Subcutaneous adipose tissue (tissue), 4 donors: ENCODE measurements around the gene MRPL36. TPM values are rescaled to one million over a fixed set of nuclear protein-coding genes. Genes with fewer than 3 reads are reported as not detected.

Source experiments
- CTCF ChIP-seq: fragments of 450-650 bp; IDR thresholded peaks from one replicate; pipeline ENCODE4 v1.5.1; 2016; ENCODE audit warnings: low read depth, mild to moderate bottlenecking, control low read depth, antibody characterized with exemption, moderate library complexity
- total RNA-seq, 4 donors: library from RNA; depleted of rRNA; stranded (reverse); fragments of >200 nt; gene quantifications; one replicate each; pipeline ENCODE4 v1.1.0, GENCODE V29; 2016

MRPL36 gene
- total RNA-seq, 4 donors from 2014 or later, result 27.9 to 56.1 (median 42.7) TPM

- TF ChIP-seq CTCF, result no peak
Measured at GRCh38 chr5:1765880-1766235, 33.8 kb downstream of the MRPL36 start.

- no peak for TF ChIP-seq CTCF
Measured at GRCh38 chr5:1765141-1765879, 34.3 kb downstream of the MRPL36 start.

- TF ChIP-seq CTCF, result no peak
Measured at GRCh38 chr5:1764606-1764960, 35.1 kb downstream of the MRPL36 start.

- no peak for TF ChIP-seq CTCF
Measured at GRCh38 chr5:1763960-1764605, 35.6 kb downstream of the MRPL36 start.

GRCh38 chr5:1763548-1763911, 36.1 kb downstream of the MRPL36 start:
- no peak for TF ChIP-seq CTCF

GRCh38 chr5:1762883-1763547, 36.6 kb downstream of the MRPL36 start:
- no peak for TF ChIP-seq CTCF

- TF ChIP-seq CTCF, result no peak
Measured at GRCh38 chr5:1762121-1762882, 37.3 kb downstream of the MRPL36 start.
